HEK293 (cell line): Measurements from ENCODE around the gene TASOR2.

Source experiments
- CTCF ChIA-PET: fragments of 350-600 bp; formaldehyde crosslinking; extraction: SDS; loops from one replicate; lab custom pipeline; 2021; ENCODE audit warnings: antibody characterized with exemption; lab: Yijun Ruan, JAX
- POLR2A ChIA-PET: fragments of 300-600 bp; formaldehyde crosslinking; extraction: SDS; loops from one replicate; lab custom pipeline; 2020; ENCODE audit warnings: antibody characterized with exemption, inconsistent platforms; lab: Yijun Ruan, JAX
- H3K27ac ChIP-seq: fragments of 200-500 bp; sonication (Bioruptor generic); 2 replicates; pipeline ENCODE4 v1.5.1; 2014; ENCODE audit warnings: low read depth, low read length, control low read depth, inconsistent platforms; ENCODE audit errors: extremely low read depth
- H3K36me3 ChIP-seq, 2 experiments: fragments of 200-500 bp in 1 of 2; sonication (Bioruptor generic) in 1 of 2; 1 replicate in 1 of 2; 2 replicates in 1 of 2; pipeline ENCODE4 v1.5.1; 2014 to 2017; ENCODE audit warnings: inconsistent platforms in 2 of 2, low read length in 2 of 2; ENCODE audit not compliant: control insufficient read depth in 2 of 2, insufficient read depth in 1 of 2
- H3K4me1 ChIP-seq: fragments of 200-500 bp; sonication (Bioruptor generic); 2 replicates; pipeline ENCODE4 v1.5.1; 2014; ENCODE audit warnings: mild to moderate bottlenecking, low read length, inconsistent platforms; ENCODE audit not compliant: control insufficient read depth, insufficient read depth
- H3K4me3 ChIP-seq: 2 replicates; pipeline ENCODE4 v1.5.1; 2011; ENCODE audit warnings: low read depth, mild to moderate bottlenecking, control low read depth, low read length, moderate library complexity
- H3K9me3 ChIP-seq: fragments of 200-500 bp; sonication (Bioruptor generic); 2 replicates; pipeline ENCODE4 v1.5.1; 2014; ENCODE audit warnings: low read depth, low read length, inconsistent platforms; ENCODE audit not compliant: control insufficient read depth, insufficient read depth
- PRDM1 ChIP-seq: fragments of 450-650 bp; formaldehyde crosslinking; IDR thresholded peaks from 2 replicates; pipeline ENCODE4; 2016; ENCODE audit warnings: missing biosample characterization, missing genetic modification characterization
- TRIM28 ChIP-seq: IDR thresholded peaks from 2 replicates; pipeline ENCODE4 v1.6.1; 2011; ENCODE audit warnings: low read length, control low read depth, borderline replicate concordance
- ZBTB17 ChIP-seq: fragments of 450-650 bp; formaldehyde crosslinking; IDR thresholded peaks from 2 replicates; pipeline ENCODE4 v1.5.1; 2016; ENCODE audit warnings: missing biosample characterization, missing genetic modification characterization
- ZEB2 ChIP-seq: fragments of 450-650 bp; formaldehyde crosslinking; IDR thresholded peaks from 2 replicates; pipeline ENCODE4 v1.5.1; 2016; ENCODE audit warnings: missing biosample characterization, missing genetic modification characterization
- ZFHX2 ChIP-seq: fragments of 450-650 bp; formaldehyde crosslinking; conservative IDR thresholded peaks from 2 replicates; pipeline ENCODE4 v1.5.1; 2016; ENCODE audit warnings: missing biosample characterization, missing genetic modification characterization
- ZIC2 ChIP-seq: fragments of 450-650 bp; formaldehyde crosslinking; IDR thresholded peaks from 2 replicates; pipeline ENCODE4 v1.5.1; 2016; ENCODE audit warnings: missing biosample characterization, missing genetic modification characterization
- ZNF274 ChIP-seq, 2 experiments: fragments of 200-500 bp in 1 of 2; fragments of 450-650 bp in 1 of 2; sonication (Bioruptor generic) in 1 of 2; formaldehyde crosslinking in 1 of 2; IDR thresholded peaks; 2 replicates each; pipeline versions ENCODE4 v1.5.1 to v1.6.1; 2014 to 2016; ENCODE audit warnings: borderline replicate concordance in 1 of 2, inconsistent platforms in 1 of 2, low read length in 1 of 2, missing biosample characterization in 1 of 2, missing genetic modification characterization in 1 of 2
- ZNF302 ChIP-seq: fragments of 450-650 bp; formaldehyde crosslinking; IDR thresholded peaks from 2 replicates; pipeline ENCODE4 v1.5.1; 2016; ENCODE audit warnings: missing biosample characterization, missing genetic modification characterization, low read depth
- ZNF354C ChIP-seq: fragments of 450-650 bp; formaldehyde crosslinking; IDR thresholded peaks from 2 replicates; pipeline ENCODE4 v1.5.1; 2016; ENCODE audit warnings: missing biosample characterization, missing genetic modification characterization, low read depth, borderline replicate concordance
- ZNF366 ChIP-seq: fragments of 450-650 bp; formaldehyde crosslinking; conservative IDR thresholded peaks from 2 replicates; pipeline ENCODE4 v1.5.1; 2016; ENCODE audit warnings: missing biosample characterization, missing genetic modification characterization
- ZNF433 ChIP-seq: fragments of 450-650 bp; formaldehyde crosslinking; IDR thresholded peaks from 2 replicates; pipeline ENCODE4 v1.5.1; 2016; ENCODE audit warnings: missing biosample characterization, missing genetic modification characterization, low read depth
- ZNF548 ChIP-seq: fragments of 450-650 bp; formaldehyde crosslinking; IDR thresholded peaks from 2 replicates; pipeline ENCODE4 v1.5.1; 2016; ENCODE audit warnings: missing biosample characterization, missing genetic modification characterization
- ZNF600 ChIP-seq: fragments of 450-650 bp; formaldehyde crosslinking; IDR thresholded peaks from 2 replicates; pipeline ENCODE4 v1.5.1; 2016; ENCODE audit warnings: missing biosample characterization, missing genetic modification characterization
- ZNF677 ChIP-seq: fragments of 450-650 bp; IDR thresholded peaks from 2 replicates; pipeline ENCODE4 v1.5.0; 2018; ENCODE audit warnings: missing biosample characterization, mild to moderate bottlenecking, missing genetic modification characterization, moderate library complexity
- ZNF777 ChIP-seq: fragments of 450-650 bp; formaldehyde crosslinking; IDR thresholded peaks from 2 replicates; pipeline ENCODE4 v1.5.1; 2017; ENCODE audit warnings: missing biosample characterization, missing genetic modification characterization, borderline replicate concordance
- ZXDB ChIP-seq: fragments of 450-650 bp; formaldehyde crosslinking; IDR thresholded peaks from 2 replicates; pipeline ENCODE4 v1.5.1; 2016; ENCODE audit warnings: missing biosample characterization, missing genetic modification characterization
- TF ChIP-seq, protein P1 (sequence below): fragments of 450-650 bp; formaldehyde crosslinking; IDR thresholded peaks from 2 replicates; pipeline ENCODE4 v1.5.1; 2016; ENCODE audit warnings: missing biosample characterization, missing genetic modification characterization
- TF ChIP-seq, protein P2 (sequence below): fragments of 450-650 bp; formaldehyde crosslinking; IDR thresholded peaks from 2 replicates; pipeline ENCODE4 v1.5.1; 2016; ENCODE audit warnings: missing biosample characterization, missing genetic modification characterization
- TF ChIP-seq, protein P3 (sequence below): fragments of 450-650 bp; formaldehyde crosslinking; IDR thresholded peaks from 2 replicates; pipeline ENCODE4 v1.5.1; 2017; ENCODE audit warnings: missing biosample characterization, missing genetic modification characterization

TASOR2 gene

DNA sequence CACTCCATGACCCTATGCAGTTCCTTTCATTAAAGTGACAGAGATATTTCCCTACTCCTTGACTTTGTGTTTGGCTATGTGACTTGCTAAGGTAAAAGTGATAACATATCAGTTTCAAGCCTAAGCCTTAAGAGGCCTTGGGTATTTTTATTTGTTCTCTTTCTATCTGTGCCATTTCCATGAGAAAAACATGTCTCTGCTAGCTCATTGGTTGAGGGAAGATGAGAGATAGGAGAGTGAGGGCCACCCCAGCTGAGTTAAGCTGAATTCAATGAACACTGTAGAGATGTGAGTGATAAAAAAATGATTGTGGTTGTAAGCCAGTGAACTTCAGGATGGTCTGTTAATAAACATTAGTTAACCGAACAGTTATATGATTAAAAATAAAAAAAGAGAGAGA lies 13.4 kb downstream of the TASOR2 start:
- H3K27ac ChIP-seq: no peak overlapping the region
- CTCF ChIA-PET: no interaction called here
- TF ChIP-seq ZNF548 (tag by site-specific recombination): no peak
- TF ChIP-seq ZXDB (tag by site-specific recombination): no peak
- TF ChIP-seq ZIC2 (tag by site-specific recombination): no peak
- TF ChIP-seq ZNF600: no peak
- no peak for TF ChIP-seq ZFHX2 (tag by site-specific recombination)
- TF ChIP-seq, protein P1, sequence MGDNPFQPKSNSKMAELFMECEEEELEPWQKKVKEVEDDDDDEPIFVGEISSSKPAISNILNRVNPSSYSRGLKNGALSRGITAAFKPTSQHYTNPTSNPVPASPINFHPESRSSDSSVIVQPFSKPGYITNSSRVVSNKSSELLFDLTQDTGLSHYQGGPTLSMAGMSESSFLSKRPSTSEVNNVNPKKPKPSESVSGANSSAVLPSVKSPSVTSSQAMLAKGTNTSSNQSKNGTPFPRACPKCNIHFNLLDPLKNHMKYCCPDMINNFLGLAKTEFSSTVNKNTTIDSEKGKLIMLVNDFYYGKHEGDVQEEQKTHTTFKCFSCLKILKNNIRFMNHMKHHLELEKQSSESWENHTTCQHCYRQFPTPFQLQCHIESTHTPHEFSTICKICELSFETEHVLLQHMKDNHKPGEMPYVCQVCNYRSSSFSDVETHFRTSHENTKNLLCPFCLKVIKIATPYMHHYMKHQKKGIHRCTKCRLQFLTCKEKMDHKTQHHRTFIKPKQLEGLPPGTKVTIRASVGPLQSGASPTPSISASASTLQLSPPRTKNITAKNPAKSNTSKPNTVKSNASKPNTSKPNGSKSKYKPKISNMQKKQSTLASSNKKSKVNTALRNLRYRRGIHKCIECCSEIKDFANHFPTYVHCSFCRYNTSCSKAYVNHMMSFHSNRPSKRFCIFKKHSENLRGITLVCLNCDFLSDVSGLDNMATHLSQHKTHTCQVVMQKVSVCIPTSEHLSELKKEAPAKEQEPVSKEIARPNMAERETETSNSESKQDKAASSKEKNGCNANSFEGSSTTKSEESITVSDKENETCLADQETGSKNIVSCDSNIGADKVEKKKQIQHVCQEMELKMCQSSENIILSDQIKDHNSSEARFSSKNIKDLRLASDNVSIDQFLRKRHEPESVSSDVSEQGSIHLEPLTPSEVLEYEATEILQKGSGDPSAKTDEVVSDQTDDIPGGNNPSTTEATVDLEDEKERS: no peak
- POLR2A ChIA-PET: no interaction called here
- H3K36me3 ChIP-seq: no peaks in the 10 kb centered on the region
- no peaks in the 10 kb centered on the region for H3K9me3 ChIP-seq
- peaks cover 36% of the 10 kb centered on the region for H3K4me1 ChIP-seq
- H3K4me3 ChIP-seq: no peak overlapping the region

DNA sequence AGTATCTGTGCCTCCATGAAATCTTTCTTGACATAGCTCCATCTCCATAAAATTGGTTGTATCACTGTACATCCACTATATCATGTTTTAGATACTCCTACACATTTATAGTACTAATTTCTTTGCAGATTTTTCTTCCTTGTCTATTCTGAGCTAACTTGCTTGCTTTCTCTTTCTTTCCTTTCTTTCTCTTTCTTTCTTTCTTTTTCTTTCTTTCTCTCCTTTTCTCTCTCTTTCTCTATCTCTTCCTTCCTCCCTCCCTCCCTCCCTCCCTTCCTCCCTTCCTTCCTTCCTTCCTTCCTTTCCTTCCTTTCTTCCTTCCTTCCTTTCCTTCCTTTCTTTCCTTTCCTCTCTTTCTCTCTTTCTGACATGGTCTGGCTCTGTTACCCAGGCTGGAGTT lies 23.7 kb downstream of the TASOR2 start:
- ChIA-PET POLR2A (no interaction called here), CTCF (interaction anchor here (0.6 kb wide), 1 partner anchor 11 kb away, joined by 3 read pairs; no protein-coding TSS in a partner anchor)
- no peak overlapping the region for H3K4me3 ChIP-seq
- no peaks in the 10 kb centered on the region for H3K36me3 ChIP-seq
- no peaks in the 10 kb centered on the region for H3K9me3 ChIP-seq
- H3K27ac ChIP-seq: no peak overlapping the region
- no peaks in the 10 kb centered on the region for H3K4me1 ChIP-seq
- TF ChIP-seq PRDM1 (tag by site-specific recombination): peak; percentile 89
- TF ChIP-seq, protein P2, sequence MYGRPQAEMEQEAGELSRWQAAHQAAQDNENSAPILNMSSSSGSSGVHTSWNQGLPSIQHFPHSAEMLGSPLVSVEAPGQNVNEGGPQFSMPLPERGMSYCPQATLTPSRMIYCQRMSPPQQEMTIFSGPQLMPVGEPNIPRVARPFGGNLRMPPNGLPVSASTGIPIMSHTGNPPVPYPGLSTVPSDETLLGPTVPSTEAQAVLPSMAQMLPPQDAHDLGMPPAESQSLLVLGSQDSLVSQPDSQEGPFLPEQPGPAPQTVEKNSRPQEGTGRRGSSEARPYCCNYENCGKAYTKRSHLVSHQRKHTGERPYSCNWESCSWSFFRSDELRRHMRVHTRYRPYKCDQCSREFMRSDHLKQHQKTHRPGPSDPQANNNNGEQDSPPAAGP (tag by site-specific recombination): no peak
- peak; percentile 77 for TF ChIP-seq ZNF366

DNA sequence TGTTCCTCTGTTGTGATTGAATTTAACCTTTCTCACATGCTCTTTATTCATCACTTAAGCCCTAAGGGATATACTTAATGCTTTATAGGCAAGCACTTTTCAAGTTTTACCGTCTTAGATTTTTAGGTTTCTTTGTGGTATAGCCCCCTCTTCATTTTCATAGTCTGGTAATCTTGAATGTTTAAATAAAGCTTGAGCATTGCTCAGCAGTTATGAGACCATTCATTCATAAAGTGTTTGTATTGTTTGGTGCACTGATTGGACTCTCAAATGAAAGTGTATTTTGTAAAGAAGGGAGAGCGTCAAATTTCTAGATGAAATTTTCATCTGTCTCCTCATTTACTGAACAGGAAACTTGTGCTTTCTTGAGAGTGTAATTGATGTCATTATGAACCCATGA lies 25.2 kb downstream of the TASOR2 start:
- Histone ChIP-seq H3K27ac (no peak overlapping the region), H3K36me3 (no peaks in the 10 kb centered on the region), H3K9me3 (no peaks in the 10 kb centered on the region), H3K4me3 (no peak overlapping the region), H3K4me1 (no peaks in the 10 kb centered on the region)
- POLR2A ChIA-PET: no interaction called here
- CTCF ChIA-PET: interaction anchor here (1.4 kb wide), 1 partner anchor 17 kb away, joined by 3 read pairs; no protein-coding TSS in a partner anchor
- TF ChIP-seq, protein P3, sequence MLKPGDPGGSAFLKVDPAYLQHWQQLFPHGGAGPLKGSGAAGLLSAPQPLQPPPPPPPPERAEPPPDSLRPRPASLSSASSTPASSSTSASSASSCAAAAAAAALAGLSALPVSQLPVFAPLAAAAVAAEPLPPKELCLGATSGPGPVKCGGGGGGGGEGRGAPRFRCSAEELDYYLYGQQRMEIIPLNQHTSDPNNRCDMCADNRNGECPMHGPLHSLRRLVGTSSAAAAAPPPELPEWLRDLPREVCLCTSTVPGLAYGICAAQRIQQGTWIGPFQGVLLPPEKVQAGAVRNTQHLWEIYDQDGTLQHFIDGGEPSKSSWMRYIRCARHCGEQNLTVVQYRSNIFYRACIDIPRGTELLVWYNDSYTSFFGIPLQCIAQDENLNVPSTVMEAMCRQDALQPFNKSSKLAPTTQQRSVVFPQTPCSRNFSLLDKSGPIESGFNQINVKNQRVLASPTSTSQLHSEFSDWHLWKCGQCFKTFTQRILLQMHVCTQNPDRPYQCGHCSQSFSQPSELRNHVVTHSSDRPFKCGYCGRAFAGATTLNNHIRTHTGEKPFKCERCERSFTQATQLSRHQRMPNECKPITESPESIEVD (tag by site-specific recombination): peak; percentile 80
- TF ChIP-seq ZEB2 (no peak), ZNF433 (tag by site-specific recombination) (no peak), ZNF274 (IDR thresholded peaks at IDR 0.05; ENCODE audit: low read length) (no peak), ZNF274 (tag by site-specific recombination; IDR thresholded peaks at IDR 0.05; ENCODE audit: borderline replicate concordance) (no peak), PRDM1 (tag by site-specific recombination) (peak; percentile 72), ZNF677 (no peak), TRIM28 (no peak), ZNF354C (tag by site-specific recombination) (no peak), ZNF302 (tag by site-specific recombination) (no peak), ZNF777 (no peak), ZBTB17 (tag by site-specific recombination) (no peak)
- TF ChIP-seq, protein P1: no peak
